A673 (cell line): Measurements from ENCODE around the gene CORO2A. TPM values are rescaled to one million over a fixed set of nuclear protein-coding genes. Genes with fewer than 3 reads are reported as not detected.
A peak's percentile ranks its signal among the peaks of the same experiment; 100 is the strongest.
"Not testable (repeated sequence)": the region's sequence is repeated elsewhere in the genome, so short reads cannot be mapped to it uniquely, and the experiment has no call there.

Source experiments
- BruUV-seq: library from RNA; stranded (reverse); fragments of 400-500 nt; replicated peaks from 2 replicates; lab custom pipeline; 2021; lab: Mats Ljungman, UMichigan
- CTCF ChIA-PET: fragments of 300-600 bp; sonication (Branson Sonifier 250); formaldehyde crosslinking; loops from one replicate; lab custom pipeline; 2022; ENCODE audit warnings: antibody characterized with exemption; lab: Charles Lee
- POLR2A ChIA-PET: fragments of 300-600 bp; sonication (Branson Sonifier 250); formaldehyde crosslinking; loops from one replicate; lab custom pipeline; 2022; ENCODE audit warnings: antibody characterized with exemption; ENCODE audit not compliant: low non-redundant PET; lab: Charles Lee
- DNase-seq: peaks from one replicate; pipeline ENCODE4 v3.0.0-alpha.2; 2015; ENCODE audit warnings: low spot score
- H3K27ac ChIP-seq: fragments of 200-600 bp; sonication (generic); 2 replicates; pipeline ENCODE4 v1.5.1; 2016; ENCODE audit warnings: mixed run types, low read depth, mild to moderate bottlenecking, mixed read lengths, antibody characterized with exemption, low read length; ENCODE audit not compliant: poor library complexity, severe bottlenecking
- H3K27me3 ChIP-seq: fragments of 200-600 bp; sonication (generic); replicated peaks from 2 replicates; pipeline ENCODE4 v1.6.1; 2017; ENCODE audit warnings: mixed run types, low read depth, mild to moderate bottlenecking, mixed read lengths, antibody characterized with exemption, low read length; ENCODE audit not compliant: insufficient read depth, poor library complexity
- H3K36me3 ChIP-seq: fragments of 200-600 bp; sonication (generic); 2 replicates; pipeline ENCODE4 v1.6.1; 2016; ENCODE audit warnings: mixed run types, mild to moderate bottlenecking, mixed read lengths, antibody characterized with exemption, low read length; ENCODE audit not compliant: insufficient read depth, poor library complexity, severe bottlenecking
- H3K4me1 ChIP-seq: fragments of 200-600 bp; sonication (generic); 2 replicates; pipeline ENCODE4 v1.6.1; 2017; ENCODE audit warnings: mixed run types, mild to moderate bottlenecking, mixed read lengths, antibody characterized with exemption, low read length; ENCODE audit not compliant: insufficient read depth, poor library complexity, severe bottlenecking
- H3K4me3 ChIP-seq: fragments of 200-600 bp; sonication (generic); 2 replicates; pipeline ENCODE4 v1.5.1; 2016; ENCODE audit warnings: low read depth, mixed run types, mild to moderate bottlenecking, mixed read lengths, low read length; ENCODE audit not compliant: poor library complexity, severe bottlenecking
- H3K9me3 ChIP-seq: fragments of 200-600 bp; sonication (generic); 2 replicates; pipeline ENCODE4 v1.6.1; 2016; ENCODE audit warnings: mixed run types, low read depth, mild to moderate bottlenecking, mixed read lengths, antibody characterized with exemption, low read length; ENCODE audit not compliant: poor library complexity, severe bottlenecking
- CTCF ChIP-seq: fragments of 300-800, 200-600 bp; sonication (generic); conservative IDR thresholded peaks from 2 replicates; pipeline ENCODE4 v1.5.1; 2017; ENCODE audit warnings: low read depth, mild to moderate bottlenecking, antibody characterized with exemption, low read length, moderate library complexity, mixed read lengths
- EZH2 ChIP-seq: fragments of 200-600 bp; sonication (generic); IDR thresholded peaks from 2 replicates; pipeline ENCODE4 v1.6.1; 2017; ENCODE audit warnings: borderline replicate concordance, low read depth, mild to moderate bottlenecking, mixed read lengths, antibody characterized with exemption, low read length; ENCODE audit not compliant: poor library complexity, severe bottlenecking
- intact Hi-C: fragments of 100-400 bp; cut with micrococcal nuclease; formaldehyde crosslinking; loops from one replicate; pipeline ENCODE4 v1.10.0; 2022; ENCODE audit not compliant: unreplicated experiment
- total RNA-seq: library from RNA; stranded (reverse); gene quantifications from 2 replicates; pipeline ENCODE4 v1.2.3, GENCODE V29; 2021

The CORO2A gene
- total RNA-seq, 1 experiment from 2014 or later, result 0.52 TPM

DNA sequence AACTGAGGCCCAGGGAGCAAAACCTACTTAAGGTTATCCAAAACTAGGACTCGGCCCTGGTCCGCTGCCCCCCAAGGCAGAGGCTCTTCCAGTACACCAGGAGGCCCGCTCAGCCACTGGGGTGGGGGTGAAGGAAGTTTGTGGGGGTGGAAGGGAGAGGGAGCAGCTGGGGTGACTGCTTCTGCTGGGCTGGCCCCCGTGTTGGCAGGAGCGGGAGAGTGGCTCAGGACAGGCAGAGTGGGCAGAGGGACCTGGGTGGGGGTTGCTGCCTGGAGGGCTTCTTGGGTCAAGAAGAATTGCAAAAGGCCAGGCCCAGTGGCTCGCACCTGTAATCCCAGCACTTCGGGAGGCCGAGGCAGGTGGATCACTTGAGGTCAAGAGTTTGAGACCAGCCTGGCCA, 65.2 kb downstream of the CORO2A start:
- Histone ChIP-seq H3K4me3 (no peak overlapping the region), H3K27me3 (no peaks in the 10 kb centered on the region), H3K36me3 (no peaks in the 10 kb centered on the region), H3K9me3 (no peaks in the 10 kb centered on the region), H3K4me1 (no peaks in the 10 kb centered on the region), H3K27ac (no peak overlapping the region)
- BruUV-seq, result no TSS peak
- intact Hi-C loops, result no loop called here
- DNase-seq, result no peak
- ChIA-PET POLR2A (no interaction called here), CTCF (no interaction called here)
- TF ChIP-seq CTCF (no peak), EZH2 (no peak)

DNA sequence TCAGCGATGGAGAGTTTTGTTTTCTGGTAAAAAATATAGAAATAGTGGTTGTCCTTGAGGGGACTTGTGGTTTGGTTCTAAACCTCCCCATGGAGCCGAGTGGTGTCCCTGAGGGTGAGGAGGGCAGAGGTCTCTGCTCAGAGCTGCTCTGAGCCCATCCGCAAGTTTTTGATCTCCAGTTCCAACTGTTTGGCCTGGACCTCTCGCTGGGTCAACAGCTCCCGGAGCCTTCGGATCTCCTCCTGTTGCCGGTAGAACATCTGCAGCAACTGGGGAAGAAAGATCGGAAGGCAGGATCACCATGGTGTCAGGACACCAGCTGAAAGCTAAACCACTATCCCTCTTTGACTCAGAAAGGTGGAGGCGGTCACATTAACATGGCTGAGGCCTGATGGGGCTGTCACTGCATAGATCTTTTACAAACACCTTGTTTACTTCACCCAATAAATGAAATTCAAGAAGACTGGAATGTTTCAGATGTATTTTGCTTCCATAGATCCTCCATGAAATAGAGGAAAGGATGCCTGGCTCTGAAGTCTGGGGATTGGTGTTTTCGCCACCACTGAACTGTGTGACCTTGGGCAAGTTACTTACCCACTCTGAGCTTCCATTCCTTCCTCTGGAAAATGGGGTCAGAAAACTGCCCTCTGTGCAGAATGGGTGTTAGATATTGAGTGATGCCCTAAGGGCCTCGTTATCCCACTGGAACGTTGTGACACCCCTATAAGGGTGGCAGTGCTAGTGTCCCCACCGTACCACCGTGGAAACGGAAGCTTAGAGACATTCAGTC, 67.6 kb downstream of the CORO2A start:
- H3K27ac ChIP-seq, result no peak overlapping the region
- DNase-seq, result no peak
- H3K36me3 ChIP-seq, result no peaks in the 10 kb centered on the region
- H3K4me3 ChIP-seq, result no peak overlapping the region
- TF ChIP-seq EZH2, result no peak
- no peak for TF ChIP-seq CTCF
- H3K9me3 ChIP-seq, result no peaks in the 10 kb centered on the region
- no TSS peak for BruUV-seq
- ChIA-PET CTCF (no interaction called here), POLR2A (no interaction called here)
- peaks cover 6% of the 10 kb centered on the region for H3K4me1 ChIP-seq
- intact Hi-C loops, result no loop called here
- no peaks in the 10 kb centered on the region for H3K27me3 ChIP-seq

DNA sequence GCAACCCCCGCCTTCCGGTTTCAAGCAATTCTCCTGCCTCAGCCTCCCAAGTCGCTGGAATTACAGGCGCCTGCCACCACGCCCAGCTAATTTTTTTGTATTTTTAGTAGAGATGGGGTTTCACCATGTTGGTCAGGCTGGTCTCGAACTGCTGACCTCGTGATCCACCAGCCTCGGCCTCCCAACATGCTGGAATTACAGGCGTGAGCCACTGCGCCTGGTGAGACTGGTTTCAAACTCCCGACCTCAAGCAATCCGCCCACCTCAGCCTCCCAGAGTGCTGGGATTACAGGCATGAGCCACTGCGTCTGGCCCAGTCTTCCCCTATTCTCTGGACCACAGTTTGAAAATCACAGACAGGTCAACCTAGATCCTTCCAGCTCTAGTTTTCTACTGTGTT, 68.3 kb downstream of the CORO2A start:
- H3K27me3 ChIP-seq, H3K9me3 ChIP-seq, BruUV-seq, H3K36me3 ChIP-seq, H3K4me3 ChIP-seq, intact Hi-C loops, POLR2A ChIA-PET, DNase-seq, H3K4me1 ChIP-seq, CTCF ChIA-PET, H3K27ac ChIP-seq: not testable (repeated sequence)

DNA sequence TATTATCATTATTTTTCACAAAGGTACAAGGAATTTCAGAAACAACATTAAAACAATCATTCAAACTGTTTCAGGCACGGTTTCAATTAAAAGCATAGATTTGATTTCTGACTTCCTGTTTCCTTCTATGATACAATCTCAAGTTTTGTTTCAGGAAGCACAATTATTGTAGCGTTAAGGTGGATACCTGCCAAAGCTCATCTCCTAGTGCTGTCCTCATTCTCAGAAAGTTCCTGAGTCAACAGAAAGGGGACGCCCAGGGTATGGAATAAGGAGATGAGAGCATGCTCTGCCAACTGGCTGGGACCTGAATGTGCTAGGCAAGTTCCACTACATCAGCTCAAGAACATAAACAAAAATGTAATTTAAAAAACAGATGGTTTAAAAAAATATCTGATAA, 71.4 kb downstream of the CORO2A start:
- H3K27me3 ChIP-seq, result no peaks in the 10 kb centered on the region
- H3K4me3 ChIP-seq, result no peak overlapping the region
- CTCF ChIA-PET, result no interaction called here
- TF ChIP-seq EZH2, result no peak
- TF ChIP-seq CTCF, result 0 out of 2 replicates have a peak, but pooled peaks have one; percentile 22
- POLR2A ChIA-PET, result no interaction called here
- H3K27ac ChIP-seq, result no peak overlapping the region
- peaks cover 6% of the 10 kb centered on the region for H3K4me1 ChIP-seq
- H3K36me3 ChIP-seq, result no peaks in the 10 kb centered on the region
- H3K9me3 ChIP-seq, result no peaks in the 10 kb centered on the region
- DNase-seq, result peak; percentile 44
- intact Hi-C loops, result no loop called here
- no TSS peak for BruUV-seq
